Mucosa of gallbladder (tissue), 1 donor: ENCODE measurements around the gene TRMT6. TPM values are rescaled to one million over a fixed set of nuclear protein-coding genes. Genes with fewer than 3 reads are reported as not detected.

Experiments
- DNase-seq: peaks from one replicate; pipeline ENCODE4 v3.0.0-alpha.2; 2020; ENCODE audit warnings: low spot score
- total RNA-seq: library from RNA; stranded (reverse); gene quantifications from one replicate; pipeline ENCODE4 v1.2.1, GENCODE V29; 2021
- donor health status: DM: no; HTN: no; CAD: no.

The TRMT6 gene
- total RNA-seq, 1 donor from 2014 or later: 6.0 TPM

DNA sequence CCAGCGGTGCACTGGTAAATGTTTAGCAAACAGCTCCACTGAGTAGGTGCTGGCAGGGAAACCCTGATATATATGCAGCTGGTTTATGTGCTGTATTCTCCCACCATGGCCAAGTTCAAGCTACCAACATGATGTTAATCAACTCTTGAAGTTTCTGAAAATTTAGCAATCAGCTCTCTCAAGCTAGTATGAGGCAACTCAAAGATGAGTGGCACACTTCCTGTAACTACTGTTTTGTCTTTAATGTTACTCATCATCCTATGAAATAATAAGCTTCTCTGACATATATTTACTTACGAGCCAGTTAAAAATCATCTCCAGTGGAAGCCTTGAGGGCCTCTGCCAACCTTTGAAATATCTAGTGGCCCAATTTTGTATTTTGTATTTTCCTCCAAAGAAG is 54.7 kb downstream of the TRMT6 start:
- DNase-seq: no peak

- no peak for DNase-seq
These were observed 56.7 kb downstream of the TRMT6 start for GRCh38 chr20:5893621-5894020.

GRCh38 chr20:5893052-5893451 is 57.3 kb downstream of the TRMT6 start:
- no peak for DNase-seq

DNA sequence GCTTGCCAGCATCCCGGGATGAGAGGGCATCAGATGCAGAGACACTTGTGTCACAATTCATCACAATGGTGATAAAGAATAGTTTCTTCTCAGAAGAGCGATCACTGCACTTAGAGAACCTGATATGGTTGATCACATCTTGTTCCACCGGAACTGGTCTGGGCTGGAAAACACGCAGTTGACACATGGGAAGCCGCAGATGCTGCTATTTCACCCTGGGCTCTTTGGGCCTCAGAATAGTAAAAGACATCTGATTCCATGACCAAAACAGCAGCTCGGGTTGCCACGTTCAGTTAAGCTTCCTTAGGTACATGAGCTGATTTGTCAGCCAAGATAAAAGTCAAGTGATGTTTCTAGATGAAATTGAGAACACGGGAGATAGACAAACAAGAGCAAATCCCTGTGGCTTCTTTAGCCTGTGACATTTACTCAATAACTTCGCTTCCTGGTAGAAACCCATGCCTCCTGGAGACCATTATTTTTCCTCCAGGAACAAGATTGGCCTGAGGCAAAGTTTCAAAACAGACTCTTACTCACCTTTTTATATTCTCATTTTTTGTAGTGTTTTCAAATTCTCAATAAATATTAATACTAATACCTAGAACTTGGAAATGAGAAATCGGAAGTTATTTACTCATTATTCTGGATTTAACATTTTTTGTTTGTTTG is 59.4 kb downstream of the TRMT6 start:
- DNase-seq: no peak

DNA sequence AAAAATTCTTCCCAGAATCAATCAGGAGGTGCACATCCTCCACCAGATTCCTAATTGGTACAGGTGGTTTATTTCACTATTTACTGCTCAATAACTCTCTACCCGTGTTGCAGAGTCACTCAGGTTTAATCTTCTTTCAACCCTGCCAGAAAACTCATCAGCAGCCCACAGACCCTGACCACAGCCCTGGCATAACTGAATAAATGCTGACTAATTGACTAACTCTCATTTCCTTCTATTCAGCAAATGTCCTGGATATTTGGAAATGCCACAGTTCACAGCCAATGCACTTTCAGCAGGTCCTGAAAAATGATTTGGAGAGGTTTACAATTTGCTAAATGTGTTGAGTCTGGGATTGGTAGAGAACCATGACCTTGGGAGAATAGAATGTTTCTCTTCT is 62.3 kb downstream of the TRMT6 start:
- DNase-seq: no peak

DNA sequence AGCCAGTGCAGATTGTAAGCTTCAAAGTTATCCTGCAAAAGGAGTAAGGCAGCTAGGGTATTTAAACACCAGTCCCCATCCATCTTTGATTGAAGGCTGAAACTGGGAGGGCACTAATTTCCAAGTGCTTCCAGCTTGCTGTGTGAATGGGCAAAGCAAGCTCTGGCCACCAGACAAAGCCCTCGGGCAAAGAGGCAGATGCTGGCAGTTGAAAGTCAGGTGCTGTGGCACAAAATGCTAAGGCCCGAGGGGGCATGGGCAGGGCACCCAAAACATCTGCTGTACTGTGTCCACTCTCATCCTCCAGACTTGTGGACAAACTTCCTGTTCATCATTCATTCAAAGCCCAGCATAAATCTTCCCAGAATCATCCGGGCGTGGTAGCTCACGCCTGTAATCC is 62.9 kb downstream of the TRMT6 start:
- DNase-seq: no peak

Other genes with a start within 250 kb of the TRMT6 start
- 12.1 TPM for gene SHLD1, start 200.1 kb downstream of the TRMT6 start, total RNA-seq
- gene CHGB, start 39.0 kb downstream of the TRMT6 start, total RNA-seq: 0.69 TPM
- gene MCM8, start 119 bp upstream of the TRMT6 start, total RNA-seq: 4.1 TPM
- gene CRLS1, start 55.6 kb upstream of the TRMT6 start, total RNA-seq: 51.3 TPM
- 0.43 TPM for gene LRRN4, start 103.5 kb upstream of the TRMT6 start, total RNA-seq
- 9.2 TPM for gene FERMT1, start 172.5 kb upstream of the TRMT6 start, total RNA-seq